Nephron progenitor cell (in vitro differentiated cells): ENCODE data around the gene HIVEP3.

Source experiments
- DNase-seq: peaks from one replicate; pipeline ENCODE4 v3.0.0; 2021
- H3K27ac Mint-ChIP-seq: 2 replicates; pipeline ENCODE4 v1.8.0; 2021; ENCODE audit warnings: mild to moderate bottlenecking, moderate library complexity, mixed read lengths
- H3K27me3 Mint-ChIP-seq: 2 replicates; pipeline ENCODE4 v1.8.0; 2021; ENCODE audit warnings: mild to moderate bottlenecking, low read depth, mixed read lengths; ENCODE audit not compliant: poor library complexity
- H3K36me3 Mint-ChIP-seq: 2 replicates; pipeline ENCODE4 v1.8.0; 2021; ENCODE audit warnings: low read depth, mixed read lengths
- H3K4me1 Mint-ChIP-seq: 2 replicates; pipeline ENCODE4 v1.8.0; 2021; ENCODE audit warnings: mixed read lengths
- H3K4me3 Mint-ChIP-seq: 2 replicates; pipeline ENCODE4 v1.8.0; 2021; ENCODE audit warnings: mild to moderate bottlenecking, moderate library complexity, mixed read lengths
- H3K9me3 Mint-ChIP-seq: 2 replicates; pipeline ENCODE4 v1.8.0; 2021; ENCODE audit warnings: mild to moderate bottlenecking, moderate library complexity, mixed read lengths
- TF ChIP-seq, protein P1 (sequence below): fragments of 200-600 bp; sonication (generic); IDR thresholded peaks from 2 replicates; pipeline ENCODE4 v1.5.0; 2021; ENCODE audit warnings: antibody characterized with exemption

HIVEP3 gene

GRCh38 chr1:41892301-41892781, 26.4 kb downstream of the HIVEP3 start:
- peaks cover 56% of the 10 kb centered on the region for H3K4me1 Mint-ChIP-seq
- H3K27ac Mint-ChIP-seq = no peak overlapping the region
- TF ChIP-seq, protein P1, sequence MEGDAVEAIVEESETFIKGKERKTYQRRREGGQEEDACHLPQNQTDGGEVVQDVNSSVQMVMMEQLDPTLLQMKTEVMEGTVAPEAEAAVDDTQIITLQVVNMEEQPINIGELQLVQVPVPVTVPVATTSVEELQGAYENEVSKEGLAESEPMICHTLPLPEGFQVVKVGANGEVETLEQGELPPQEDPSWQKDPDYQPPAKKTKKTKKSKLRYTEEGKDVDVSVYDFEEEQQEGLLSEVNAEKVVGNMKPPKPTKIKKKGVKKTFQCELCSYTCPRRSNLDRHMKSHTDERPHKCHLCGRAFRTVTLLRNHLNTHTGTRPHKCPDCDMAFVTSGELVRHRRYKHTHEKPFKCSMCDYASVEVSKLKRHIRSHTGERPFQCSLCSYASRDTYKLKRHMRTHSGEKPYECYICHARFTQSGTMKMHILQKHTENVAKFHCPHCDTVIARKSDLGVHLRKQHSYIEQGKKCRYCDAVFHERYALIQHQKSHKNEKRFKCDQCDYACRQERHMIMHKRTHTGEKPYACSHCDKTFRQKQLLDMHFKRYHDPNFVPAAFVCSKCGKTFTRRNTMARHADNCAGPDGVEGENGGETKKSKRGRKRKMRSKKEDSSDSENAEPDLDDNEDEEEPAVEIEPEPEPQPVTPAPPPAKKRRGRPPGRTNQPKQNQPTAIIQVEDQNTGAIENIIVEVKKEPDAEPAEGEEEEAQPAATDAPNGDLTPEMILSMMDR = no peak
- no peak overlapping the region for H3K4me3 Mint-ChIP-seq
- no peaks in the 10 kb centered on the region for H3K27me3 Mint-ChIP-seq
- no peak for DNase-seq
- H3K36me3 Mint-ChIP-seq = no peaks in the 10 kb centered on the region
- no peaks in the 10 kb centered on the region for H3K9me3 Mint-ChIP-seq

DNA sequence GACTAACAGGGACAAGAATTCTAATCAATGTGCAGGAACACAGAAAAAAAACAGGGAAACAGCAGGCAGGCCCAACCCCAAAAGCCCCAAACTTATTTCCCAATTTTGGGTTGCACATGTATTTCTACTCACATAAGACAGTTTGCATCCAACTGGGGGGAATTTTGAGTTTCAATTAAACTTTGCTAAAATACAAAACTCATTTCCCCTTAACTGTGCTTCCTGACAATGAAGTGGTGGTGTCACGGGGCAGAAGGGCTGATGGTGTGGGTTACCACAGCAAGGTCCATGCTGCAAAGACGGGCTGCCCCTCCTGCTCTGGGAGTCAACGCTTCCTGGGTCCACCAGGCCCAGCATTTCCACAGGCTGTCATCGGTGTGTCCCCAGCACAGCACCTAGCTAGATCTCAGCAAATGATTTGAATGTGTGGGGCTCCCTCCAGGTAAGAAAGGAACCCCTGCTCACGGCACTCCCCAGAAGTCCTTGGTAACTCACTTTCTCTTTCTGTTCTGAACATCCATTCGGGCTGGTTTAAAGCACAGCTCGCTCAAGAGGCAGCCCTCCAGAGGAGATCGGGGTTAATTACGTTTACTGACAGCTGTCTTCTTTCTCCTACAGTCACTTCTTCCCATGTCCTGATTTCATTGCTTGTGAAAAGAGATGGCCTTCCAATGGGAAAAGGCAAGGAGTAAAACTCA, 27.4 kb downstream of the HIVEP3 start:
- Mint-ChIP-seq H3K27me3 (no peaks in the 10 kb centered on the region), H3K27ac (peak overlapping the region; percentile 86), H3K4me1 (peaks cover 48% of the 10 kb centered on the region), H3K4me3 (peak overlapping the region; percentile 18), H3K36me3 (no peaks in the 10 kb centered on the region), H3K9me3 (no peaks in the 10 kb centered on the region)
- TF ChIP-seq, protein P1 = no peak
- no peak for DNase-seq

DNA sequence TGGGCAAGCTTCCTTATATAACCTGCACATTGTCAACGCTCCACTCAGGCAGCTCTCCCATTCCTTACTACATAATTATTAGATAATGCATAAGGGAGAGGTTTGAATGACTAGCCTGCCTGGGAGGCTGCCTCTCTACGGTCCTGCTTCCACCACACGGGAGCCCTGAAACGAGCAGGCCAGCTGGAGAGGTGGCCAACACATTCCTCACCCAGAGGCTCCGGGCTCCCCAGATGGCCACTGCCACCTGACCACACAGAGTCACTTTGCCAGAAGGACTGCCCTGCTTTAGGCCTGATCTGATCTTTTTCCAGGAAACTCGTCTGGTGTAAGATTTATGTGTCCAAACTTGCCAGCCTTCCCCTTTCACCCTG, 27.9 kb downstream of the HIVEP3 start:
- TF ChIP-seq, protein P1 = no peak
- no peak for DNase-seq
- H3K4me3 Mint-ChIP-seq = no peak overlapping the region
- H3K9me3 Mint-ChIP-seq = no peaks in the 10 kb centered on the region
- no peak overlapping the region for H3K27ac Mint-ChIP-seq
- peaks cover 48% of the 10 kb centered on the region for H3K4me1 Mint-ChIP-seq
- no peaks in the 10 kb centered on the region for H3K36me3 Mint-ChIP-seq
- H3K27me3 Mint-ChIP-seq = no peaks in the 10 kb centered on the region

- H3K4me1 Mint-ChIP-seq = peaks cover 38% of the 10 kb centered on the region
- no peaks in the 10 kb centered on the region for H3K9me3 Mint-ChIP-seq
- no peaks in the 10 kb centered on the region for H3K36me3 Mint-ChIP-seq
- DNase-seq = no peak
- H3K4me3 Mint-ChIP-seq = no peak overlapping the region
- TF ChIP-seq, protein P1 = no peak
- H3K27me3 Mint-ChIP-seq = no peaks in the 10 kb centered on the region
- H3K27ac Mint-ChIP-seq = peak overlapping the region; percentile 79
Measured at GRCh38 chr1:41889506-41890414, 29.0 kb downstream of the HIVEP3 start.

DNA sequence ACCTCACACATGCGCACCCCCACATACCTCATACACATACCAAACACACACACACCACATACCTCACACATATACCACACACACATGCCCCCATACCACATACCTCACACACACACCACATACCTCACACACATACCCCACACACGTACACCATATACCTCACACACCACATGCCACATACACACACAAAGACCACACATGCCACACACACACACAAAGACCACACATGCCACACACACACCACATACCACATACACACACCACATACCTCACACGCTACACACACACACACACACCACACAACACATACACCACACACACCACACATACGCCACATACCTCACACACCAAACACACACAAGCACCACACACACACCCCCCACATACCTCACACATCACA, 30.0 kb downstream of the HIVEP3 start:
- Mint-ChIP-seq H3K9me3 (no peaks in the 10 kb centered on the region), H3K36me3 (no peaks in the 10 kb centered on the region), H3K27ac (no peak overlapping the region), H3K27me3 (no peaks in the 10 kb centered on the region), H3K4me3 (no peak overlapping the region), H3K4me1 (peaks cover 29% of the 10 kb centered on the region)
- TF ChIP-seq, protein P1 = no peak
- no peak for DNase-seq
